ENCODE measurements around the gene GRIA4.

DNA sequence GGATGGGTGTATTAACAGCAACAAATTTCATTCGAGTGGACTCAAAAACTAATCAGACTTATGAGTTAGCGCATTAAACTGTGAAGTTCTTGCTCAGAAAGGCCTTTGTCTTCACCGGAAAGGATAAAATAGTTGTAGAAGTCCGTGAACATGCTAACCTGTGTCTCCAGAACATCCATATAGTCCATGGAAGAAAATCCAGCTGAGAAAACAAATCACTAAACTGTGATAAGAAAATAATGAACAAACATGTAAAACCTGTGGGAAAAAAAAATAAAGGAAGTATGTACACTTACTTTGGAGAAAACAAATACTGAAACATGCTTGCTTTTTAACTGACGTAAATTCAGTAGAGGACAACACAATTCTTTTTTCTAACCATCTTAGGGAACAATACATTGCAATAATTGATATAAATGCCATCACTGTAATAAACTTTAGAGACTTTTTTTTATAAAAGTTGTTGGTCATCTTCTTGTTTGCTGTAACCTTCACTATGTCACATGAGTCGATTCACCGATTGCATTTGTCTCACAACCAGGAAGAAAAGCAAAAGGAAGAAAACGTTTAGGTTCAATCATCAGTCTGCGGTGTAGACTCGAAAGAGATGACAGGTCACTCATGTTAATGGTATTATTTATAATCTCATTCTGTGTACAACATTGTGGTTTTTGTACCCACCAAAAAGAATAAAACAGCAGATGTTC is 370.3 kb downstream of the GRIA4 start:
- no peak for TF ChIP-seq CTCF (conservative IDR thresholded peaks at IDR 0.05; ENCODE audit: low read length)
- TF ChIP-seq EZH2phosphoT487 (IDR thresholded peaks at IDR 0.05; ENCODE audit: borderline replicate concordance) = no peak

Data from Loucy (cell line).